OCI-LY1 (cell line): ENCODE measurements around the gene UCP3.

Experiments
- H2AFZ ChIP-seq: fragments of 200-600 bp; sonication (generic), shearing (Covaris generic); 2 replicates; pipeline ENCODE4 v1.6.0; 2014; ENCODE audit warnings: antibody characterized with exemption, mild to moderate bottlenecking, low read length
- H3F3A ChIP-seq: fragments of 200-600 bp; sonication (generic), shearing (Covaris generic); 2 replicates; pipeline ENCODE4 v1.6.0; 2014; ENCODE audit warnings: mild to moderate bottlenecking, antibody characterized with exemption, low read length, moderate library complexity; ENCODE audit not compliant: insufficient read depth
- H3K27ac ChIP-seq: fragments of 200-600 bp; sonication (generic); 2 replicates; pipeline ENCODE4 v1.5.1; 2014; ENCODE audit warnings: low read length, mixed run types, mild to moderate bottlenecking, low read depth; ENCODE audit not compliant: poor library complexity, severe bottlenecking
- H3K27me3 ChIP-seq: fragments of 200-600 bp; sonication (generic); 2 replicates; pipeline ENCODE4 v1.6.0; 2014; ENCODE audit warnings: antibody characterized with exemption, mild to moderate bottlenecking, low read length, moderate library complexity; ENCODE audit not compliant: insufficient read depth
- H3K36me3 ChIP-seq: fragments of 200-600 bp; sonication (generic); 2 replicates; pipeline ENCODE4 v1.6.1; 2014; ENCODE audit warnings: mild to moderate bottlenecking, antibody characterized with exemption, low read length, moderate library complexity, mixed read lengths; ENCODE audit not compliant: insufficient read depth
- H3K4me1 ChIP-seq: fragments of 200-600 bp; sonication (generic); 2 replicates; pipeline ENCODE4 v1.5.1; 2014; ENCODE audit warnings: mild to moderate bottlenecking, low read length, moderate library complexity; ENCODE audit not compliant: insufficient read depth, severe bottlenecking
- H3K4me2 ChIP-seq: fragments of 200-600 bp; sonication (generic), shearing (Covaris generic); 2 replicates; pipeline ENCODE4 v1.6.1; 2014; ENCODE audit warnings: low read length
- H3K4me3 ChIP-seq: fragments of 200-600 bp; sonication (generic); 2 replicates; pipeline ENCODE4 v1.5.1; 2014; ENCODE audit warnings: low read length, low read depth, mild to moderate bottlenecking, mixed read lengths; ENCODE audit not compliant: poor library complexity, severe bottlenecking
- H3K79me2 ChIP-seq: fragments of 200-600 bp; shearing (Covaris generic); 2 replicates; pipeline ENCODE4 v1.6.1; 2016; ENCODE audit warnings: mixed run types, low read length, mixed read lengths; ENCODE audit not compliant: insufficient read depth
- H3K9ac ChIP-seq: fragments of 200-600 bp; sonication (generic), shearing (Covaris generic); 2 replicates; pipeline ENCODE4 v1.6.1; 2014; ENCODE audit warnings: mild to moderate bottlenecking, low read length, mixed read lengths
- H3K9me2 ChIP-seq: fragments of 200-600 bp; sonication (generic), shearing (Covaris generic); 2 replicates; pipeline ENCODE4 v1.6.1; 2014; ENCODE audit warnings: low read depth, mild to moderate bottlenecking, low read length, mixed read lengths
- H3K9me3 ChIP-seq: fragments of 200-600 bp; shearing (Covaris generic); 2 replicates; pipeline ENCODE4 v1.6.1; 2014; ENCODE audit warnings: low read length, mixed read lengths
- H4K20me1 ChIP-seq: fragments of 200-600 bp; sonication (generic), shearing (Covaris generic); 2 replicates; pipeline ENCODE4 v1.6.0; 2016; ENCODE audit warnings: mild to moderate bottlenecking, low read length; ENCODE audit not compliant: insufficient read depth
- EZH2 ChIP-seq: fragments of 200-600 bp; sonication (generic), shearing (Covaris generic); IDR thresholded peaks from 2 replicates; pipeline ENCODE4 v1.8.0; 2017; ENCODE audit warnings: borderline replicate concordance, mixed run types, mild to moderate bottlenecking, antibody characterized with exemption, low read length, moderate library complexity, mixed read lengths
- TF ChIP-seq, protein P1 (sequence below): fragments of 200-600 bp; sonication (generic), shearing (Covaris generic); IDR thresholded peaks from 2 replicates; pipeline ENCODE4 v1.5.1; 2017; ENCODE audit warnings: mild to moderate bottlenecking, antibody characterized with exemption, low read length, moderate library complexity, mixed read lengths

The UCP3 gene

DNA sequence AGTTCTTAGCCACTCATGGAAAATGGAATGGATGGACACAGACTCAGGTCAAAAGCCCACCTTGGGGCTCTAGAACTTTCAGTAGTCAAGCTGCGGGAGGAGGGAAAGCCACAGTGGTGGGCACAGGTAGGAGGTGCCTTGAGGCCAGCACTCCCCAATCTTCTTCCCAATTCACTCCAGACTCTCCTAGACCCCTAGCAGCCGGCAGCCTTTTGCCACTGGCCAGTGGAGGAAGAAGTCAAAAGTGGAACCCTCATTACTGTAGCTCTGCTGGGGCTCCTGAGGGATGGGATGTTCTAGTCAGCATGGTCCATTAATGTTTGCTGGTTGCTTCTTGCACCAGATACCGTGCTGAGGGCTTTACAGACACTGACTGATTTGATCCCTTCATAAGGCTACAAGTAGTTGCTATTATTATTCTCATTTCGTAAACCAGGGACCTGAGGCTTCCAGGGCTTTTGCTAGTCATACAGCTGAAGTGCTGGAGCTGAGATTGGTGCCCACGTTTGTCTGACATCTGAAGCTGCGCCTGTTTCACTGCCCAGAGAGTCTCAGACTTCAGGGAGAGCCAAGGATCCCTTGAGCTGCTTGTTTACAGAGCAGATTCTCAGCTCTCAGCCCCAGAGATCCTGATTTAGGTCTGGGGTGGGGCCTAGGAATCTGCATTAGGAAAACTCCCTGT lies 1.1 kb downstream of the UCP3 start:
- no peak overlapping the region for H3K4me2 ChIP-seq
- H2AFZ ChIP-seq: no peak overlapping the region
- H3K9me3 ChIP-seq: no peaks in the 10 kb centered on the region
- no peaks in the 10 kb centered on the region for H3K9me2 ChIP-seq
- H4K20me1 ChIP-seq: no peaks in the 10 kb centered on the region
- H3K36me3 ChIP-seq: no peaks in the 10 kb centered on the region
- TF ChIP-seq, protein P1, sequence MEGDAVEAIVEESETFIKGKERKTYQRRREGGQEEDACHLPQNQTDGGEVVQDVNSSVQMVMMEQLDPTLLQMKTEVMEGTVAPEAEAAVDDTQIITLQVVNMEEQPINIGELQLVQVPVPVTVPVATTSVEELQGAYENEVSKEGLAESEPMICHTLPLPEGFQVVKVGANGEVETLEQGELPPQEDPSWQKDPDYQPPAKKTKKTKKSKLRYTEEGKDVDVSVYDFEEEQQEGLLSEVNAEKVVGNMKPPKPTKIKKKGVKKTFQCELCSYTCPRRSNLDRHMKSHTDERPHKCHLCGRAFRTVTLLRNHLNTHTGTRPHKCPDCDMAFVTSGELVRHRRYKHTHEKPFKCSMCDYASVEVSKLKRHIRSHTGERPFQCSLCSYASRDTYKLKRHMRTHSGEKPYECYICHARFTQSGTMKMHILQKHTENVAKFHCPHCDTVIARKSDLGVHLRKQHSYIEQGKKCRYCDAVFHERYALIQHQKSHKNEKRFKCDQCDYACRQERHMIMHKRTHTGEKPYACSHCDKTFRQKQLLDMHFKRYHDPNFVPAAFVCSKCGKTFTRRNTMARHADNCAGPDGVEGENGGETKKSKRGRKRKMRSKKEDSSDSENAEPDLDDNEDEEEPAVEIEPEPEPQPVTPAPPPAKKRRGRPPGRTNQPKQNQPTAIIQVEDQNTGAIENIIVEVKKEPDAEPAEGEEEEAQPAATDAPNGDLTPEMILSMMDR: no peak
- no peak for TF ChIP-seq EZH2
- peaks cover 10% of the 10 kb centered on the region for H3K4me1 ChIP-seq
- H3K27me3 ChIP-seq: no peaks in the 10 kb centered on the region
- no peak overlapping the region for H3K9ac ChIP-seq
- H3K27ac ChIP-seq: no peak overlapping the region
- H3K79me2 ChIP-seq: no peaks in the 10 kb centered on the region
- H3K4me3 ChIP-seq: no peak overlapping the region
- no peaks in the 10 kb centered on the region for H3F3A ChIP-seq

GRCh38 chr11:74006743-74007304 lies 2.1 kb downstream of the UCP3 start:
- Histone ChIP-seq H3K9ac (no peak overlapping the region), H2AFZ (no peak overlapping the region), H3K4me1 (peaks cover 10% of the 10 kb centered on the region), H3K4me2 (no peak overlapping the region), H3K27me3 (no peaks in the 10 kb centered on the region), H3K36me3 (no peaks in the 10 kb centered on the region), H3K79me2 (no peaks in the 10 kb centered on the region), H3K27ac (no peak overlapping the region), H3K4me3 (no peak overlapping the region), H3K9me2 (no peaks in the 10 kb centered on the region), H3K9me3 (no peaks in the 10 kb centered on the region), H4K20me1 (no peaks in the 10 kb centered on the region), H3F3A (no peaks in the 10 kb centered on the region)
- no peak for TF ChIP-seq EZH2
- TF ChIP-seq, protein P1: no peak

- TF ChIP-seq EZH2: no peak
- TF ChIP-seq, protein P1: no peak
- Histone ChIP-seq H3K4me2 (no peak overlapping the region), H3K4me3 (no peak overlapping the region), H3K9me2 (no peaks in the 10 kb centered on the region), H3K36me3 (no peaks in the 10 kb centered on the region), H3K27me3 (no peaks in the 10 kb centered on the region), H4K20me1 (no peaks in the 10 kb centered on the region), H3K79me2 (no peaks in the 10 kb centered on the region), H3K9ac (no peak overlapping the region), H3K4me1 (peaks cover 10% of the 10 kb centered on the region), H3F3A (no peaks in the 10 kb centered on the region), H3K27ac (peak overlapping the region; percentile 8), H3K9me3 (no peaks in the 10 kb centered on the region), H2AFZ (no peak overlapping the region)
Observed at GRCh38 chr11:74005721-74006517, 3.0 kb downstream of the UCP3 start.
